Hepatocyte (in vitro differentiated cells): ENCODE results near the gene RIPOR1. TPM values are rescaled to one million over a fixed set of nuclear protein-coding genes. Genes with fewer than 3 reads are reported as not detected.

Experiments
- DNase-seq: peaks from one replicate; pipeline ENCODE4 v3.0.0-alpha.2; 2016; ENCODE audit warnings: low spot score
- H2AFZ ChIP-seq: fragments of 200-600 bp; sonication (generic); 2 replicates; pipeline ENCODE4 v1.6.0; 2016; ENCODE audit warnings: antibody characterized with exemption, mild to moderate bottlenecking
- H3K27ac ChIP-seq: fragments of 200-600 bp; sonication (generic); 2 replicates; pipeline ENCODE4 v1.5.1; 2016; ENCODE audit warnings: mild to moderate bottlenecking
- H3K27me3 ChIP-seq: fragments of 200-600 bp; sonication (generic); 2 replicates; pipeline ENCODE4 v1.6.1; 2016
- H3K36me3 ChIP-seq: fragments of 200-600 bp; sonication (generic); replicated peaks from 2 replicates; pipeline ENCODE4 v1.5.1; 2016; ENCODE audit warnings: low read depth; ENCODE audit not compliant: insufficient read depth
- H3K4me1 ChIP-seq: fragments of 200-600 bp; sonication (generic); 2 replicates; pipeline ENCODE4 v1.5.1; 2016; ENCODE audit warnings: mild to moderate bottlenecking, moderate library complexity; ENCODE audit not compliant: insufficient read depth
- H3K4me2 ChIP-seq: fragments of 200-600 bp; sonication (generic); 2 replicates; pipeline ENCODE4 v1.6.0; 2016
- H3K4me3 ChIP-seq: fragments of 200-600 bp; sonication (generic); 2 replicates; pipeline ENCODE4 v1.5.1; 2016; ENCODE audit warnings: mild to moderate bottlenecking
- H3K79me2 ChIP-seq: fragments of 200-600 bp; sonication (generic); 2 replicates; pipeline ENCODE4 v1.6.0; 2017; ENCODE audit warnings: mild to moderate bottlenecking
- H3K9me2 ChIP-seq: fragments of 200-600 bp; sonication (generic); replicated peaks from 2 replicates; pipeline ENCODE4 v1.6.0; 2017; ENCODE audit warnings: mild to moderate bottlenecking; ENCODE audit not compliant: insufficient read depth
- H3K9me3 ChIP-seq: fragments of 200-600 bp; sonication (generic); 2 replicates; pipeline ENCODE4 v1.5.1; 2016; ENCODE audit warnings: low read depth, mild to moderate bottlenecking
- H4K20me1 ChIP-seq: fragments of 200-600 bp; sonication (generic); 2 replicates; pipeline ENCODE4 v1.6.0; 2016; ENCODE audit warnings: mild to moderate bottlenecking; ENCODE audit not compliant: insufficient read depth, poor library complexity, severe bottlenecking
- EZH2 ChIP-seq: fragments of 200-600 bp; sonication (generic); IDR thresholded peaks from 2 replicates; pipeline ENCODE4 v1.6.1; 2016; ENCODE audit warnings: antibody characterized with exemption, mild to moderate bottlenecking, borderline replicate concordance
- EZH2phosphoT487 ChIP-seq: fragments of 200-600 bp; sonication (generic); IDR thresholded peaks from one replicate; pipeline ENCODE4 v1.6.1; 2018; ENCODE audit warnings: antibody characterized with exemption, mild to moderate bottlenecking, low read depth, moderate library complexity; ENCODE audit not compliant: unreplicated experiment, severe bottlenecking
- WGBS: methylation state at CpG from one replicate; pipeline ENCODE4 v1.1.6; 2016; ENCODE audit warnings: low lambda C conversion rate; ENCODE audit errors: missing lambda C conversion rate; 5-methylcytosine and 5-hydroxymethylcytosine counted together
- polyA plus RNA-seq: library from polyadenylated mRNA; unstranded; fragments of >200 nt; fragmentation: Nextera tagmentation; extraction: Ambion mirVana; gene quantifications from 2 replicates; pipeline ENCODE4 v1.2.1, GENCODE V29; 2016
- total RNA-seq: library from RNA; depleted of rRNA; stranded (reverse); fragments of >200 nt; gene quantifications from 2 replicates; pipeline ENCODE4 v1.2.3, GENCODE V29; 2014
- TF ChIP-seq, protein P1 (sequence below): fragments of 200-600 bp; sonication (generic); IDR thresholded peaks from 2 replicates; pipeline ENCODE4 v1.5.1; 2016; ENCODE audit warnings: antibody characterized with exemption, mild to moderate bottlenecking; ENCODE audit not compliant: poor library complexity

Gene RIPOR1
- total and polyA plus RNA-seq, 2 experiments from 2014 or later: 12.5 to 38.3 TPM

DNA sequence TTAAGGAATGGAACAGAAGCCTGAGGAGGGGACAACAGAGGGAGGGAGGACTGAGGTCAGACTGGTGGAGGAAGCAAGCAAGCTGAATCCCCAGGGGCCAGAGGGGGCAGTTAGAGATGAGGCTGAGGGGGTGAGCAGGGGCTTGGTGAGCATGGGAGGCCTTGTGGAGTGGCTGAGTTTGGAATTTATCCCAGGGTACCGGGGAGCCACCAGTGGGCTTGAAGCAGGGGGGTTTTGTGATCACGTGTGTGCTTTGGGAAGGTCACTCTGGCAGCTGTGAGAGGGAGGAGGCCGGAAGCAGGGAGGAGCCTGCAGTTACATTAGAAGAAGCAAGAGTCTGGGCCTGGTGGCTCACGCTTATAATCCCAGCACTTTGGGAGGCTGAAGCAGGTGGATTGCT, 23.8 kb downstream of the RIPOR1 start:
- no peak overlapping the region for H2AFZ ChIP-seq
- no peaks in the 10 kb centered on the region for H4K20me1 ChIP-seq
- no peaks in the 10 kb centered on the region for H3K9me2 ChIP-seq
- H3K27me3 ChIP-seq: no peaks in the 10 kb centered on the region
- 81% methylated on average over 4 of the region's 4 CpGs for WGBS
- H3K79me2 ChIP-seq: peaks cover 3% of the 10 kb centered on the region
- H3K4me1 ChIP-seq: no peaks in the 10 kb centered on the region
- no peaks in the 10 kb centered on the region for H3K9me3 ChIP-seq
- H3K36me3 ChIP-seq: no peaks in the 10 kb centered on the region
- no peak overlapping the region for H3K27ac ChIP-seq
- DNase-seq: no peak
- H3K4me2 ChIP-seq: no peak overlapping the region
- H3K4me3 ChIP-seq: no peak overlapping the region
- TF ChIP-seq EZH2 (no peak), EZH2phosphoT487 (no peak)
- TF ChIP-seq, protein P1, sequence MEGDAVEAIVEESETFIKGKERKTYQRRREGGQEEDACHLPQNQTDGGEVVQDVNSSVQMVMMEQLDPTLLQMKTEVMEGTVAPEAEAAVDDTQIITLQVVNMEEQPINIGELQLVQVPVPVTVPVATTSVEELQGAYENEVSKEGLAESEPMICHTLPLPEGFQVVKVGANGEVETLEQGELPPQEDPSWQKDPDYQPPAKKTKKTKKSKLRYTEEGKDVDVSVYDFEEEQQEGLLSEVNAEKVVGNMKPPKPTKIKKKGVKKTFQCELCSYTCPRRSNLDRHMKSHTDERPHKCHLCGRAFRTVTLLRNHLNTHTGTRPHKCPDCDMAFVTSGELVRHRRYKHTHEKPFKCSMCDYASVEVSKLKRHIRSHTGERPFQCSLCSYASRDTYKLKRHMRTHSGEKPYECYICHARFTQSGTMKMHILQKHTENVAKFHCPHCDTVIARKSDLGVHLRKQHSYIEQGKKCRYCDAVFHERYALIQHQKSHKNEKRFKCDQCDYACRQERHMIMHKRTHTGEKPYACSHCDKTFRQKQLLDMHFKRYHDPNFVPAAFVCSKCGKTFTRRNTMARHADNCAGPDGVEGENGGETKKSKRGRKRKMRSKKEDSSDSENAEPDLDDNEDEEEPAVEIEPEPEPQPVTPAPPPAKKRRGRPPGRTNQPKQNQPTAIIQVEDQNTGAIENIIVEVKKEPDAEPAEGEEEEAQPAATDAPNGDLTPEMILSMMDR: no peak

DNA sequence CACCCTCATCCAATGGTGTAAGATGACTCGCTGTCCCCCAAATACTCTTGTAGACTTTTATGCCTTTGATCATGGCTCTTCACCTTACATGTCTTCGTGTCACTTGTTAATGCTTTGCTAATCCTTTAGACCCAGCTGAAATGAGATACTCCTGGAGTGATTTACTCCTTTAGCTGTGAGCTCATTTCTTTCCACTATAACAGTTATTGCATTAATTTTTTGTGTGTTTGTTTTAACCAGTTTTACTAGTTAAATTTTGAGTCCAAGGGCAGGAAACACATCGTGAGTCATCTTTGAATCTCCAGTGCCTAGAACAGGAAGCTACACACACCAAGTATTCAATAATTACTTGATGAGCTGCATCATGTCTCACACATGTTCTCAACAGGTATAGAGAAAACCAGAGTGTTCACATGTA, 27.2 kb downstream of the RIPOR1 start:
- Histone ChIP-seq H3K36me3 (no peaks in the 10 kb centered on the region), H3K79me2 (peaks cover 26% of the 10 kb centered on the region), H3K4me2 (no peak overlapping the region), H3K27ac (no peak overlapping the region), H4K20me1 (no peaks in the 10 kb centered on the region), H3K9me3 (no peaks in the 10 kb centered on the region), H3K27me3 (no peaks in the 10 kb centered on the region), H3K4me3 (no peak overlapping the region), H2AFZ (no peak overlapping the region), H3K9me2 (no peaks in the 10 kb centered on the region), H3K4me1 (peaks cover under 1% of the 10 kb centered on the region)
- TF ChIP-seq EZH2phosphoT487 (no peak), EZH2 (no peak)
- TF ChIP-seq, protein P1: no peak
- 91% methylated on average over 3 of the region's 3 CpGs for WGBS
- DNase-seq: no peak

- WGBS: 89% methylated on average over 1 of the region's 1 CpG
Measured at GRCh38 chr16:67558859-67559258, 30.2 kb downstream of the RIPOR1 start.

More at GRCh38 chr16:67558859-67559258, 30.2 kb downstream of the RIPOR1 start:
- Histone ChIP-seq H3K79me2 (peaks cover 36% of the 10 kb centered on the region), H3K9me2 (no peaks in the 10 kb centered on the region), H3K4me1 (peaks cover 8% of the 10 kb centered on the region), H3K27ac (no peak overlapping the region), H3K9me3 (no peaks in the 10 kb centered on the region), H3K4me2 (no peak overlapping the region), H3K36me3 (no peaks in the 10 kb centered on the region), H4K20me1 (peaks cover 6% of the 10 kb centered on the region), H3K4me3 (no peak overlapping the region), H2AFZ (no peak overlapping the region), H3K27me3 (no peaks in the 10 kb centered on the region)
- DNase-seq: no peak
- TF ChIP-seq EZH2 (no peak), EZH2phosphoT487 (no peak)
- TF ChIP-seq, protein P1: no peak
